NCI-H748 (cell line): Measurements from ENCODE around the gene SNX30.

ENCODE experiments used
- DNase-seq: peaks from one replicate; lab custom pipeline; 2025; ENCODE audit not compliant: unreplicated experiment; lab: John Stamatoyannopoulos, UW

SNX30 gene

GRCh38 chr9:112917047-112917986 lies 166.8 kb downstream of the SNX30 start:
- DNase-seq, result no peak

- no peak for DNase-seq
These were observed 167.4 kb downstream of the SNX30 start for GRCh38 chr9:112917987-112918362.

DNA sequence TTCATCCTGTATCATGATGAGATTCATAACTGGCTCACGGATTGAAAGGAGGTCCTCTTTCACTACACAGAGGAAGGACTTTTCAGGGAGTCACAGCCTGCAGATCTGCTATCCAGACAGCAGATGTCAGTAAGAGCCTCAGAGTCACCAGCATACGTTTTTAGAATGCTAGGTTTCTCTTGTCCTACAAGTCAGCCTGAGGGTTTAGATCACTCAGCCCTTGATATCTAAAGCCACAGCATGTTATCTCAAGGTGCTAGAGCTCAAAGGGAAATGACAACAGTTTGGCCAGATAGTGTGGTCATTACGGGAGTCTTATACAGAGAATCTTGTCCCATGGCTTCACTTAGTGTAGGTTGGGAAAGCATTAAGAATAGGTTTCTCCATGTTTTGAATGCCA lies 171.0 kb downstream of the SNX30 start:
- peak; percentile 39 for DNase-seq
